Amniotic epithelial cell (primary cell): ENCODE data around the gene PLEKHD1.

Experiments used
- DNase-seq: peaks from one replicate; pipeline ENCODE4 v3.0.0-alpha.2; 2010; ENCODE audit warnings: low read depth

The PLEKHD1 gene

GRCh38 chr14:69547701-69548348, 63.3 kb downstream of the PLEKHD1 start:
- DNase-seq: peak; percentile 9

- DNase-seq: no peak
Observed at GRCh38 chr14:69548566-69548965, 64.0 kb downstream of the PLEKHD1 start.

GRCh38 chr14:69551511-69551910, 67.0 kb downstream of the PLEKHD1 start:
- no peak for DNase-seq

- peak; percentile 96 for DNase-seq
Observed at GRCh38 chr14:69553252-69553651, 68.7 kb downstream of the PLEKHD1 start.

- no peak for DNase-seq
Observed at GRCh38 chr14:69554500-69554899, 70.0 kb downstream of the PLEKHD1 start.

- DNase-seq: no peak
Observed at GRCh38 chr14:69558774-69559173, 74.2 kb downstream of the PLEKHD1 start.

- no peak for DNase-seq
Observed at GRCh38 chr14:69559581-69560011, 75.1 kb downstream of the PLEKHD1 start.

GRCh38 chr14:69560826-69561225, 76.3 kb downstream of the PLEKHD1 start:
- DNase-seq: no peak

GRCh38 chr14:69561893-69562292, 77.4 kb downstream of the PLEKHD1 start:
- DNase-seq: no peak

- no peak for DNase-seq
Observed at GRCh38 chr14:69567563-69567962, 83.0 kb downstream of the PLEKHD1 start.

GRCh38 chr14:69569859-69570258, 85.3 kb downstream of the PLEKHD1 start:
- no peak for DNase-seq

GRCh38 chr14:69570836-69571330, 86.4 kb downstream of the PLEKHD1 start:
- no peak for DNase-seq

- no peak for DNase-seq
Observed at GRCh38 chr14:69571449-69572029, 87.0 kb downstream of the PLEKHD1 start.

- peak; percentile 24 for DNase-seq
Observed at GRCh38 chr14:69572030-69572840, 87.7 kb downstream of the PLEKHD1 start.

- DNase-seq: no peak
Observed at GRCh38 chr14:69572841-69573135, 88.3 kb downstream of the PLEKHD1 start.

- DNase-seq: no peak
Observed at GRCh38 chr14:69573205-69573830, 88.8 kb downstream of the PLEKHD1 start.

- DNase-seq: no peak
Observed at GRCh38 chr14:69573831-69574262, 89.3 kb downstream of the PLEKHD1 start.

GRCh38 chr14:69574263-69574953, 89.9 kb downstream of the PLEKHD1 start, which contains the start of gene CCDC177:
Gene CCDC177, minus strand, starts transcription at chr14:69574871. Its CDS starts 1,249 bp downstream, at chr14:69573622.
- DNase-seq: peak; percentile 29

GRCh38 chr14:69574954-69575295, 90.4 kb downstream of the PLEKHD1 start:
- no peak for DNase-seq

GRCh38 chr14:69579476-69579875, 94.9 kb downstream of the PLEKHD1 start:
- no peak for DNase-seq

GRCh38 chr14:69580009-69580577, 95.6 kb downstream of the PLEKHD1 start:
- peak; percentile 100 for DNase-seq
